EL (cell line): Measurements from ENCODE around the gene IFITM2.
"Not testable (repeated sequence)": the region's sequence is repeated elsewhere in the genome, so short reads cannot be mapped to it uniquely, and the experiment has no call there.

Experiments used
- DNase-seq: peaks from one replicate; pipeline ENCODE4 v3.0.0-alpha.2; 2016

The IFITM2 gene

DNA sequence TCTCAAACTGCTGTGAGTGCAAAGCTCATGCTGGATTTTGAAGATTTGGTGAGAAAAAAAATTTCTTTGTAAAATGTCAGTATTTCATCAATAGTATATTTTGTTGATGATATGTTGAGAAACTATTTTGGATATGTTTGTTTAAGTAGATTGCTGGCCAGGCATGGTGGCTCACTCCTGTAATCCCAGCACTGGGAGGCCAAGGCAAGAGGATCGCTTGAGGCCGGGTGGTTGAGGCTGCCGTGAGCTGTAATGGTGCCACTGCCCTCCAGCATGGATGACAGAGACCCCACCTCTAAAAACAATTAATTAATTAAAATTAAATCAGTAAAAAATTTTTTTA, 19.9 kb downstream of the IFITM2 start:
- no peak for DNase-seq

DNA sequence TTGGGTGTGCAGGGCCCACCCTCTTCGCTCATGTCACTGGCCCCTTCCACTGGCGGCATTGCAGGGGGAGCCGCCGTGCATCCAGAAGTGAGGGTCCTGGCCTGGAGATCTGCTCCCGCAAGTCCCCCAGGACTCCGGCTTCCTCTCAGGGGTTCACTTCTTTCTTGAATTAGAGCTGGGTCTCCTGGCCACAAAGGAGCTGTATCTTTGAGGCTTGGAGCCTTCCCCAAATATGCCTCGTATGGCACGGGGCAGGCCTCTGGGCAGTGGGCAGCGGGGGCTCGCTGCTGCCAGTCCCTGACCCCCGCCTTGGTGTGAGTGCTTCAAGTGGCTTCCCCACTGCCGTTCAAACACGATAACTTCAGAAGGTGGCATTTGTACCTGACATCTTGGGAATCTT, 20.4 kb downstream of the IFITM2 start:
- DNase-seq = no peak

DNA sequence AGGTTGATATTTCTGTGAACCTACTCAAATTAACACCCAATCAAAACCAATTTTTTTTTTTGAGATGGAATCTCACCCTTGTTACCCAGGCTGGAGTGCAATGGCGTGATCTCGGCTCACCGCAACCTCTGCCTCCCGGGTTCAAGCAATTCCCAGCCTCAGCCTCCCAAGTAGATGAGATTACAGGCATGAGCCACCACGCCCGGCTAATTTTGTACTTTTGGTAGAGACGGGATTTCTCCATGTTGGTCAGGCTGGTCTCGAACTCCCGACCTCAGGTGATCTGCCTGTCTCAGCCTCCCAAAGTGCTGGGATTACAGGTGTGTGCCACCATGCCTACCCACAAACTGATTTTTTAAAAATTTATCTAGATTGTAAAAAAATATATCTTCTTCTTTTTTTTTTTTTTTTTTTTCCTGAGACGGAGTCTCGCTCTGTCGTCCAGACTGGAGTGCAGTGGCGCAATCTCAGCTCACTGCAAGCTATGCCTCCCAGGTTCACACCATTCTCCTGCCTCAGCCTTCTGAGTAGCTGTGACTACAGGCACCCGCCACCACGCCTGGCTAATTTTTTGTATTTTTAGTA, 21.0 kb downstream of the IFITM2 start:
- not testable (repeated sequence) for DNase-seq

DNA sequence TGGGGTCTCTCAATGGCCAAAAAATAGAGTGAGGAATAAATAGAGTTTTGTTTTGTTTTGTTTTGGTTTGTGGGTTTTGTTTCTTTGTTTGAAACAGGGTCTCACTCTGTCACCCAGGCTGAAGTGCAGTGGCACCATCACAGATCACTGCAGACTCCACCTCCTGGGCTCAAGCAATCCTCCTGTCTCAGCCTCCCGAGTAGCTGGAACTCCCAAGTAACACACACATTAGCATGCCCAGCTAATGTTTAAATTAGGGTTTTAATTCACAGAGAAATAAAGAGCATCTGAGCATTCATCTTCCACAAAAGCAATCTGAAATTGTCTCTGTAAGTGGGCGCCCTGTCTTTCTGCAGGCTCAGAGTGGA, 22.3 kb downstream of the IFITM2 start:
- no peak for DNase-seq

DNA sequence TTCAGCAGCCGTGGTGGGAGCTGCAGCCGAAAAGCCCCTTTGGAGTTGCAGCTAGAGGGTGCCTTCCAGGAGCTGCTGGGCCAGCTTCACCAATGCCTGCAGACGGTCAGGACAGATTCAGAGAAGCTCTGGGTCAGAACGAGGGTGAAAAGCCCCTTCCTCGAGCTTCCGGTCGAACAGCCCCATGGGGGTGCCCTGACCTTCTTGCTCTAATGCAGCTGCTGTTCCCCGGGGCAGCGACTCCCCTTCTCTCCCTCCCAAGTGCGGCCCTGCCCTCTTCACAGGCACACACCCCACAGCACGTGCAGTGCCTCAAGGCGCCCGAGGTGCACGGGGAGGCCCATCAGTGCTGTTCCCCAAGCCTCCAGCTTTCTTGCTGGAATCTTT, 22.7 kb downstream of the IFITM2 start:
- no peak for DNase-seq

DNA sequence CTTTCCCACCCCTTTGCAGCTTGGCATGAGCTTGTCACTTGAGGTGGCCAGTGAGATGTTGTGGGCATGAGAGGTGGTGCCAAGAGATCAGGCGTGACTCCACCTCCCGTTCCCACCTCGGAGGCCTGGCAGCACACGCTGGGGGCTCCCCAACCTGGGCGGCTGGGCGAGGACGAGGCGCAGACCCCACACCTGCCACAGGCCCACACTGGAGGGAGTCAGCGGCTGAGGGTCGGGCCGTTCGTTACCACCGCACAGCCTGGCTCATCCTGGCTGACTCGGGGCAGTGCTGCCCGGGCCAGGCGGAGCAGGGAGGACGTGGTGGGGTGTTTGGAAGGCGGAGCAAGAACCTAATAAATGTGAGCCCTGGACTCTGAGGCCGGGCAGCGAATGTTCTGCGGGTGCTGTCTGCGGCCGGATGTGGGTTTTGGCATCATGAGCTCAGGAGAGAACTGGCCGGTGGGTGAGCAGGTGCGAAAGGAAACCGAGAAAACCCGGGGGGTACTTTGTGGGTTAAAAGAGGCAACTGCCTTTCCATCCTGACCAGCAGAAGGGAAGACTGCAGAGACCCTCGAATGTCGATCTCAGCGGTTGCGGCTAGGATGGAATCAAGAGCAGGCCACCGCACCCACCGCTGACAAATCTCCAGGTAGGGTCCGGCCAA, 23.2 kb downstream of the IFITM2 start:
- no peak for DNase-seq

DNA sequence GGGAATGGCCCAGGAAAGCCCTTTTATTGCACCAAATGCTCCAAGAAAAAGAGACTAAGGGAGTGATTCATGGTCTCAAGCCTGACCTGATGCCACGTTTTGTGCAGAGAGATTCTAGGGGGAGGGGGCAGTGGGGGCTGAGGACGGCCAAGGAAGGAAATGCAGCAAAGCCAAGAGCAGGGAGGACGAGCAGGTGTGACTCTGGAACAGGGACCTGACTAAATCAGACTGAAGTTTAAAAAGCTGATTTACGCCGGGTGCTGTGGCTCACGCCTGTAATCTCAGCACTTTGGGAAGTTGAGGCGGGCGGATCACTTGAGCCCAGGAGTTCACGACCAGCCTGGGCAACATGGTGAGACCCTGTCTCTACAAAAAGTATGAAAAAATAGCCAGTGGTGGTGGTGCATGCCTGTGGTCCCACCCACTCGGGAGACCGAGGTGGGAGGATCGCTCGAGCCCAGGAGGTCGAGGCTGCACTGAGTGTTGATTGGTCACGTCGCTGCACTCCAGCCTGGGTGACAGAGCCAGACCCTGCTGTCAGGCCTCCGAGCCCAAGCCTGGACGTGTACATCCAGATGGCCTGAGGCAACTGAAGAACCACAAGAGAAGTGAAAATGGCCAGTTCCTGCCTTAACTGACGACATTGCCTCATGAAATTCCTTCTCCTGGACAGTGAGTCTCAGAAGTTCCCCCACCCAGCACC, 23.9 kb downstream of the IFITM2 start:
- DNase-seq = no peak

DNA sequence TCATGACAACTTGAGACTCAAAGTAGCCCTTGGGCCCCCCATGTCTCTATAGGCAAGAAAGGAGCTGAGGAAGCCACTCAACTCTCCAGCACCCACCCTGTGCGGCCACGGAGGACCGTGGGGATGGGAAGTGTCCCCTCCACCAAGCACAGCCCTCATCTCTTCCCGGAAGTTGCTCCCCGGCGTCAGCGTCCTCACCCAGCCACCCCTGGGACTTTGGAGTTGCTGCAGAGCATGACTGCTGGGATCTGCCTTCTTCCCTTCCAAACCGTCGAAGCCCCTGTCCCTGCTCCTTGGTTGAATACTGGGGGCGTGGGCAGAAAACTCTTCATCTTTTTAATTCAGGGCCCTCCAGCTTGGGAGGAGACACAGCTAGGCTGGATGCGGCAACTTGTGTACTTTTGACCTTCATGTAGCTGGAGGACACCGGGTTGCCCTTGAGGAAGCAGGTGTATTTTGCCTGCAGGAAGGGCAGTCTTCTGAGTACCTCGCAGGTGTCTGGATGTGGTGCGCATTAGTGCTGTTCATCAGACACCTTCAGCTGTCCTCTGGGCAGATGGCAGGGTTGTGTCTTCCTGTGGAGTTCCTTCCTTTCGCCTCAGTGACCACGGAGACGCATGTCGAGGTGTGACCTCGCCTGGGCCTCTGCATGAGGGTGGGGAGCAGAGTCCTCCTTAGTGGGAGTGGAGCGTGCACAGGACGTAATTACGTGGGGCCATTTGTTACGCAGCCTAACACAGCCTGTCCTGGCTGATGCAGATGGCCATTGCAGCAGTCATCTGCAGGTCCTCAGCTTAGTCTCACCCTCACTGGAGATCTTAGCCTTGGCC, 25.2 kb downstream of the IFITM2 start:
- no peak for DNase-seq

DNA sequence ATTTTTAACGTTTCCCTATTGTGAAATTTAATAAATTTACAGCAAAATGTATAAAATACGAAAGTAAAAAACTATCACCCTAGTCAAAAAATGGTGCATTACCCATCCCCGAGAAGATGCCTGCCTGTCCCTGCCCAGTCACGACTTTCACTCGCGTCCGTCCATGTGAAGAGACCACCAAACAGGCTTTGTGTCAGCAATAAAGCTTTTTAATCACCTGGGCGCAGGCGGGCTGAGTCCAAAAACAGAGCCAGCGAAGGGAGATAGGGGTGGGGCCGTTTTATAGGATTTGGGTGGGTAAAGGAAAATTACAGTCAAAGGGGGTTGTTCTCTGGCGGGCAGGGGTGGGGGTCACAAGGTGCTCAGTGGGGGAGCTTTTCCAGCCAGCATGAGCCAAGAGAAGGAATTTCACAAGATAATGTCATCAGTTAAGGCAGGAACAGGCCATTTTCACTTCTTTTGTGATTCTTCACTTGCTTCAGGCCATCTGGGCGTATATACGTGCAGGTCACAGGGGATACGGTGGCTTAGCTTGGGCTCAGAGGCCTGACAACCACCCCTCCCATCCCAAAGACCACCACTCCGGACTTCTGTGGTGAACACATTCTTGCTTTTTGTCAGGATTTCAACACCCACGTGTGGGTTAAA, 26.1 kb downstream of the IFITM2 start:
- not testable (repeated sequence) for DNase-seq

DNA sequence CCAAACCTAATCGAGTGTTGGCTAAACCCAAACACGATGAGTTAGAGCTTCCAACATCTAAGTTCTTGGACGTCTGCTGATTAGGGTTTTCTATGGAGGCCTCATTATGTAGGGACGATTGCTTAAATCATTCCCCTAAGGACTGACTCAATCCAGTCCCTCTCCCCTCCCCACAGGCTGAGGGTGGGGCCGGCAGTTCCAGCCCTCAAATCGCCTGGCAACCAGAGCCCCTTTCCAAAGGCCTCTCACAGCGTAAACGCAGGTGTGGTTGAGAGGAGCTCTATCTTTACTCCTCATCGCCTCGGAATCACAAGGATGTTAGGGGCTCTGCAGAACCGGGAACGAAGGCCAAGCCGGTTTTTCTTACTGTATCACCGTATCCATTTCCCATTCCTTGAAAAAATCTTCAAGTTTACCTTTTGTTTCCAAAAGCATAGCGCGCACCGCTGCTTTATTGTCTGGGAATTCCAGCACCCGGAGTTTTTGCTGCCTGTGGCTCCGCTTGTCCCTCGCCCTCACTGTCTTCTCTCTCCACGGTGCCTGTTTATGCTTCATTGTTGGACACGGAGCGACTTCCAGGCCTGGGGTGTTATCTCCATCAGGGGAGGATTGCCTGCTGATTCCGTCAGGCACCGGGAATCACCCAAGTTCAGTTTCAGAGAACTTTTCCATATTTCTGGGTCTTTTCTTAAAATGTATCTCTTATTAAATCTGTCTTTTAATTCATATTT, 26.8 kb downstream of the IFITM2 start:
- no peak for DNase-seq

DNA sequence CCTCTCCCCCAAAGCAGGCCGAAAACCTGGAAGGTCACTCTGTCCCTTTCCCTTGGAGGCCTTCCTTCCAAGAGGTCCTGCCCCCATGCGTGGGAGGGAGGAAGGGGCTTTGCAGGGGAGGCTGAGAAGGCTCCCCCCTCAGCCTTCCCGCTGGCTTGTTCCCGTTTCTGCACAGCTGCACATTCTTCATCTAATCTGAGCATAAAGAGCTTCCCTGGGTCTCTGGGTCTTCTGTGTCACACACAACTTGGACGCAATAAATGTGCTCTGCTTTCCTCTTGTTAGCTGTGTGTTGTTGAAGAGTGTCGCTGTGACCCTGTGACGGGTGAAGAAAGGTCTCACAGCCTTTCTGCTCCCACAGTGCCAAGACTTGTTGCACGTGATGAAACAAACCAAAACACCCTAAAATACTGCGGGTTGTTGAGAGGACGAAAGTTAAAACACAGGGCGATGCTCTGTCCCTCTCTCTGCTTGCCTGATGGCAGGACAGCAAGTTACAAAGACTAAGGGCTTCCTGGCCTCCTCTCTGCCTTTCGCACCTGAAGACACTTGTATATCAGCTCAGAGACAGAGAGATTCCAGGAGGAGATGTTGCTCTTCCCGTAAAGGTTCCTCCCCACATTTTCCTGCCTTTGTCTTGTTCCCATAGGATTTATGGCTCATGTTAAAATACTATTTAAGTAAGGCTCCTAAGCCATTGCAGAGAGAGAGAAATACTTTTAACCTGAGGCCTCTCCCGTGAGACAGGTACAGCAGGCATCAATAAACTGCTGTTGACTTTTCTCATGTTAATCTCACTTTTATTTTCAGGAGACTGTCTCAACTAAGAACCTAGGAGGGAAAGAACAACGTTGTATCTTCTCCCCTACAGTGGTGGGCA, 28.4 kb downstream of the IFITM2 start:
- no peak for DNase-seq

DNA sequence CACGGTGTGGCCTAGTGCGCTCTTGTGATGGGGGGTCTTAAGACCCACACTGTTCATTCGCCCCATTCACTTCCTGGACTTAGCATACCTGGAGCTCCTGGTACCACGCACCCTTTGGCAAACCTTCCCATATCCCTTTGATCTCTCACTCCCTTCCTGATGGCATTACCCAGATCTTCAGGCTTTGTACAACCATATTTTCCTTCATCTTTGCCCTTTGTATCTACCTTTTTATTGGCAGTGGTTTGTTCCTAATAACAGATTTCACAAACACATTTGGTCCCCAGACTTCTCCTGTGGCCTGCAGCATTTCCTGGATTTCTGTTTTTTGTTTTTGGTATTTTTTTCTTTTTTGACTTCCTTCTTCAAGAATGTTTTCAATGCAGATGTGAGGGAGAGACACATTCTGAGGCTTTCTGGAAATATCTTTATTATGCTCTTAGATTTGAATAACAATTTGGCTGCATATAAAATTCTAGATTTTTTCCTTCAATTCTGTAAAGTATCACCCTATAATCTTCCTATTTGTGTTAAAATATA, 29.1 kb downstream of the IFITM2 start:
- no peak for DNase-seq

DNA sequence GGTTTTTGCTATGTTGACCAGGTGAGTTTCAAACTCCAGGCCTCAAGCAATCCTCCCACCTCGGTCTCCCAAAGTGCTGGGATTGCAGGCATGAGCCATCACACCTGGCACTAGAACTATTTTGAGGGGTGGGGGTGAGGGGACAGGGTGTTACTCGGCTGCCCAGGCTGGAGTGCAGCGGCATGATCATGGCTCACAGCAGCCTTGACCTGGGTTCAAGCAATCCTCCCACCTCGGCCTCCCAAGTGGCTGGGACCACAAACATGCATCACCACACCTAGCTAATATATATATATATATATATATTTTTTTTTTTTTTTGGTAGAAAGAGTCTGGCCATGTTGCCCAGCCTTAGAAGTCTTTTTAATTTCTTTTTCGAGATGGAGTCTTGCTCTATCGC, 30.1 kb downstream of the IFITM2 start:
- no peak for DNase-seq

DNA sequence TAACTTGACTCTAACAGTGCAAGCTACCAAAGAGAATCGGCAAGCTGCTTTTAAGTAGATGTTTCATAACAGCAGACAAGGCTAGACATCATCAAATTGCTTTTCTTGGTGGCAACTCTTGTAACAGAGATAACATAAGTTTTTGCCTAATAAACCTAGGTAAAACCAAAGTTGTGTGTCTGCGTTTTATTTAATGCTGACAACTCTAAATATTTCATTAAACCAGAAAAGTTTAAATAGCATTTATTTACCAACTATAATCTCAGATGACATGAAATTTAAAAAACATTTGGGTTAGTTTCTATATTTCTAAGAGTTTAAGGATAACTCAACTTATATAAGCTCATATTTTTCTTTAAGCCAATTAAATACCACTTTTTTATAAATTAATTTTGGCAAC, 32.3 kb downstream of the IFITM2 start:
- DNase-seq = no peak

DNA sequence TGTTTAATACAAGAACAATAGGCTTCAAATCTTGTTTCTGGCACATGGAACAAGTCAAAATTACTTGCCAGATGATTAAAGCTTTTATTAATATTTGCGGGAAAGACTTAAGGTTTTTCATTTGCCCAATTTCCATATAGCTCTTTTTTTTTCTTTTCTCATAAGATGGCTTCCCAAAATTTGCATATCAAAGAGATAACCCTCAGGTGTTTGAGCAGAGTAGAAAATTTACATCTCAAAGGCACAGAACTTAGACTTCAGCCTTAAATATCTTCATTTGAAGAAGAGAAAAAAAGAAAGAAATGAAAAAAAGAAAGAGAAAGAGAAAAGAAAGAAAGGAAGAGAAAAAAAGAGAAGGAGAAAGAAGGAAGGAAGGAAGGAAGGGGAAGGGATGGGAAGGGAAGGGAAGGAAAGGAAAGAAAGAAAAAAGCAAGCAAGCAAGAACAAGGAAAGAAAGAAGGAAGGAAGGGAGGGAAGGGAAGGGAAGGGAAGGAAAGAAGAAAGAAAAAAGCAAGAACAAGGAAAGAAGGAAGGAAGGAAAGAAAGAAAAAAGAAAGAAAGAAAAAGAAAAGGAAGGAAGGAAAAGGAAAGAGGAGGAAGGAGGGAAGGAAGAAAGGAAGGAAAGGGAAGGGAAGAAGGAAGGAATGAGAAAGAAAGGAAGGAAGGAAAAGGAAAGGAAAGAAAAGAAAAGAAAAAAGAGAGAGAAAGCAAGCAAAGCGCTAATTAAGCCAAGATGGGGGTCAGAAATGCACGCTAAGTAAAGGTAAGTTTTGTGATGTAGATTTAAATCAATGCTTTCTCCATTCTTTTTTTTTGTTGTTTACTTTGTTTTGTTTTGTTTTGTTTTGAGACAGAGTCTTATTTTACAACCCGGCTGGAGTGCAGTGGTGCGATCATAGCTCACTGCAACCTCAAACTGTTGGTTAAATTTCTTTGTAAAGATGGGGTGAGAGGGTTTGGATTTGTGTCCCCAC, 33.2 kb downstream of the IFITM2 start:
- DNase-seq = no peak

DNA sequence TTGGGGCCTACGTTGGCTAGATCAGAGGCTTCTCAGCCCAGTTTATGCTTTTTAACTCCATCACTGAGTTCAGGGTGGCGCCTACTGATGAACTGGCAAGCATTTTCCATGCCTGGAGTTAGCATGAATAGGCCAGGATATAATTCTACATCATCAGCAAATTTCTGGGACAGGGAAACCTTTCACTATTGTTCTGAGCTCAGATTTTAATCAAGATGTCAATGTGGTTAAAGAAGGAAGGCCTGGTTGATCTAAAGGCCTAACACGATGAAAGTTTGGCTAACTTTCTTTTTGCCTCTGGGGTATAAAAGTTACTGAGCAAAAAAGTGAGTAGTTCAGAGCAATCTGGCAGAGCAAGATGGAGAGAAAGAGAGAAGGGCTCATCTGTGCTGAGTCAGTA, 34.7 kb downstream of the IFITM2 start:
- no peak for DNase-seq

DNA sequence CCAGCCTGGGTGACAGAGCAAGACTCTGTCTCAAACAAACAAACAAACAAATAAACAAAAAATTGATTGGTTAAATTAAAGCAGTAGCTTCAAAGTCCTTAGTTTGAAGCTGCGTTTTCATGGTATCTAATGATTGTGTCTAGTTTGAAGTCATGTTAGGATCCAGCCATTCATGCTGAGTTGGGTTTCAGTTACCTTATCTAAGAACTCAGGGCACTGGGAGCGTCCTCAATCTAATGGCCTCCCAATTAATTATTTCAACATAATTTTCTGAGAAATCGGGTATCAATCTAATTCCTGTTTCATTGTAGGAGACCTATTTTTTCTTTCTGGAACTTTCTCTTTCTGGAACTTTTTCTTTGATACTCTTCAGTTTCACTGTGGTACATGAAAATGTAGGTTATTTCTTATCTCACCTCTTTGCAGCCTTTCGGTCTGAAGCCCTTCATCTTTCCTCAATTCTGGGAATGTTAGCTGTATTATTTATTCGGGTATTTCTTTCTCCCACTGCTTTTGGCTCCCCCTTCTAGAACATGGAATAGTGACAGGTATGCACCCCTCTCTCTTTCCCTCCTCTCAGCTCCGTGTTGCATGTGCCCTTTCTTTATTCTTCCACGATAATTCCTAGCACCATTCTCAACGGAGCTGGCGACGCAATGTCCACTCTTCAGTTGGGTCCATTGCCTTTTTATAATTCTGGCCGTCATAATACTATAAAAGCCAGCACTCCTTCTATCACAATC, 37.4 kb downstream of the IFITM2 start:
- no peak for DNase-seq

DNA sequence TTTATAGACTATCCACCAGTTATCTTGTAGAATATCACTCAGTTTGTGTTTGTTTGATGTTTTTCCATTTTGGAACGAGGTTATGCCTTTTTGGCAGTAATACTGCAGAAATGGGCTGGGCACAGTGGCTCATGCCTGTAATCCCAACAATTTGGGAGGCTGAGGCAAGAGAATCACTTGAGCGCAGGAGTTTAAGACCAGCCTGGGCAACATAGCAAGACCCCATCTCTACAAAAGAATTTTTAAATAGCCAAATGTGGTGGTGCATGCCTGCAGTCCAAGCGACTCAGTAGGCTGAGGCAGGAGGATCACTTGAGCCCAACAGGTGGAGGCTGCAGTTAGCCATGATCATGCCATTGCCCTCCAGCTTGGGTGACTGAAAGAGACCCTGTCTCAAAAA, 38.9 kb downstream of the IFITM2 start:
- no peak for DNase-seq

DNA sequence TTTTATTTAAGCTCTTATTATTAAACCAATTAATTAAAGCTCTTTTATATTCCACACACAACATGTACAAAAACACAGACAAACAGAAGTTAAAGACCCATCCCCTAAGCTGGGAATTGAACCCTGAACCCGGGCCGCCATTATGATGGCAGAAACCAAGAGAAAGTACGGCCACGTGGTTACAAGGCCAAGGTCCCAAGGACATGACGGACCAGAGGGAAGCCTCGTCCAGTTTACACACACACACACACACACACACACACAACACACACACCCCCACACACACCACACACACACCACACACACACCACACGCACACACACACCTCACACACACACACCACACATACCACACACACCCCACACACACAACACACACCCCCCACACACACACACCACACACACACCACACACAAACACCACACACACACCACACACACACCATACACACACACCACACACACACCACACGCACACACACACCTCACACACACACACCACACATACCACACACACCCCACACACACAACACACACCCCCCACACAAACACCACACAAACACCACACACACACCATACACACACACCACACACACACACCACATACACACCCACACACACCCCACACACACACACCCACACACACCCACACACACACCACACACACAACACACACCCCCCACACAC, 41.8 kb downstream of the IFITM2 start:
- not testable (repeated sequence) for DNase-seq
